GM06990 (cell line): ENCODE data around the gene COL4A6.

Experiments used
- DNase-seq: peaks from one replicate; pipeline ENCODE4 v3.0.0-alpha.2; 2011; ENCODE audit not compliant: insufficient read length; ENCODE audit errors: extremely low read depth
- H3K27me3 ChIP-seq: replicated peaks from 2 replicates; pipeline ENCODE4 v1.6.0; 2011; ENCODE audit warnings: low read length; ENCODE audit not compliant: control insufficient read depth, insufficient read depth
- H3K36me3 ChIP-seq: 2 replicates; pipeline ENCODE4 v1.5.1; 2011; ENCODE audit warnings: low read length; ENCODE audit not compliant: control insufficient read depth, insufficient read depth
- H3K4me3 ChIP-seq: replicated peaks from 2 replicates; pipeline ENCODE4 v1.5.1; 2011; ENCODE audit warnings: low read depth, mild to moderate bottlenecking, control low read depth, low read length
- CTCF ChIP-seq: IDR thresholded peaks from 2 replicates; pipeline ENCODE4 v1.5.1; 2011; ENCODE audit warnings: low read length, control low read depth, mild to moderate bottlenecking, inconsistent platforms; ENCODE audit not compliant: insufficient read depth, poor library complexity, severe bottlenecking

The COL4A6 gene

GRCh38 chrX:108167211-108167872 lies 270.9 kb downstream of the COL4A6 start:
- no peak for DNase-seq
- no peak overlapping the region for H3K4me3 ChIP-seq
- no peaks in the 10 kb centered on the region for H3K36me3 ChIP-seq
- no peak for TF ChIP-seq CTCF
- no peaks in the 10 kb centered on the region for H3K27me3 ChIP-seq

GRCh38 chrX:108165383-108166111 lies 272.7 kb downstream of the COL4A6 start:
- TF ChIP-seq CTCF: peak; percentile 48
- Histone ChIP-seq H3K36me3 (no peaks in the 10 kb centered on the region), H3K27me3 (no peaks in the 10 kb centered on the region), H3K4me3 (no peak overlapping the region)
- DNase-seq: no peak

- no peak for DNase-seq
These were observed 274.7 kb downstream of the COL4A6 start for GRCh38 chrX:108163333-108164082.

GRCh38 chrX:108162265-108162664 lies 276.0 kb downstream of the COL4A6 start:
- Histone ChIP-seq H3K36me3 (no peaks in the 10 kb centered on the region), H3K27me3 (no peaks in the 10 kb centered on the region), H3K4me3 (no peak overlapping the region)
- no peak for DNase-seq
- no peak for TF ChIP-seq CTCF

More at GRCh38 chrX:108163333-108164082, 274.7 kb downstream of the COL4A6 start:
- Histone ChIP-seq H3K36me3 (no peaks in the 10 kb centered on the region), H3K4me3 (no peak overlapping the region), H3K27me3 (no peaks in the 10 kb centered on the region)
- no peak for TF ChIP-seq CTCF

GRCh38 chrX:108160309-108160708 lies 277.9 kb downstream of the COL4A6 start:
- DNase-seq: no peak
- no peak for TF ChIP-seq CTCF
- Histone ChIP-seq H3K4me3 (no peak overlapping the region), H3K36me3 (no peaks in the 10 kb centered on the region; the same call in 1 of the 2 replicates), H3K27me3 (no peaks in the 10 kb centered on the region)
